8988T (cell line): ENCODE data around the gene MUSTN1.

ENCODE experiments used
- DNase-seq: peaks from one replicate; pipeline ENCODE4 v3.0.0; 2011

MUSTN1 gene

GRCh38 chr3:52834871-52835501 lies at the start of gene MUSTN1:
Gene MUSTN1 (minus strand): TSS chr3:52835019. CDS start chr3:52834948, 71 bp downstream.
- no peak for DNase-seq

- DNase-seq = no peak
Measured at GRCh38 chr3:52882377-52882776, 47.6 kb upstream of the MUSTN1 start.

- DNase-seq = no peak
Measured at GRCh38 chr3:52881871-52882270, 47.1 kb upstream of the MUSTN1 start.

GRCh38 chr3:52880474-52880873 lies 45.7 kb upstream of the MUSTN1 start:
- no peak for DNase-seq

GRCh38 chr3:52880047-52880446 lies 45.2 kb upstream of the MUSTN1 start:
- no peak for DNase-seq

GRCh38 chr3:52879581-52879980 lies 44.8 kb upstream of the MUSTN1 start:
- DNase-seq = no peak

GRCh38 chr3:52879090-52879489 lies 44.3 kb upstream of the MUSTN1 start:
- no peak for DNase-seq

GRCh38 chr3:52877085-52877484 lies 42.3 kb upstream of the MUSTN1 start:
- DNase-seq = no peak

- DNase-seq = no peak
Measured at GRCh38 chr3:52874864-52875587, 40.2 kb upstream of the MUSTN1 start.

GRCh38 chr3:52874160-52874701 lies 39.4 kb upstream of the MUSTN1 start:
- no peak for DNase-seq

- DNase-seq = no peak
Measured at GRCh38 chr3:52873433-52874159, 38.8 kb upstream of the MUSTN1 start.

- DNase-seq = no peak
Measured at GRCh38 chr3:52872245-52872644, 37.4 kb upstream of the MUSTN1 start.

GRCh38 chr3:52871761-52872160 lies 36.9 kb upstream of the MUSTN1 start:
- DNase-seq = no peak

GRCh38 chr3:52870471-52870870 lies 35.7 kb upstream of the MUSTN1 start:
- no peak for DNase-seq

- DNase-seq = no peak
Measured at GRCh38 chr3:52866427-52866826, 31.6 kb upstream of the MUSTN1 start.

GRCh38 chr3:52865994-52866393 lies 31.2 kb upstream of the MUSTN1 start:
- no peak for DNase-seq

- no peak for DNase-seq
Measured at GRCh38 chr3:52860424-52860768, 25.6 kb upstream of the MUSTN1 start.

GRCh38 chr3:52859686-52860423 lies 25.0 kb upstream of the MUSTN1 start:
- no peak for DNase-seq

- DNase-seq = no peak
Measured at GRCh38 chr3:52857864-52858263, 23.0 kb upstream of the MUSTN1 start.

- DNase-seq = no peak
Measured at GRCh38 chr3:52857133-52857532, 22.3 kb upstream of the MUSTN1 start.

GRCh38 chr3:52856666-52857065 lies 21.8 kb upstream of the MUSTN1 start:
- no peak for DNase-seq

- no peak for DNase-seq
Measured at GRCh38 chr3:52854013-52854412, 19.2 kb upstream of the MUSTN1 start.

GRCh38 chr3:52852419-52852818 lies 17.6 kb upstream of the MUSTN1 start:
- no peak for DNase-seq
